Measurements from ENCODE around the gene INPP4A.

DNA sequence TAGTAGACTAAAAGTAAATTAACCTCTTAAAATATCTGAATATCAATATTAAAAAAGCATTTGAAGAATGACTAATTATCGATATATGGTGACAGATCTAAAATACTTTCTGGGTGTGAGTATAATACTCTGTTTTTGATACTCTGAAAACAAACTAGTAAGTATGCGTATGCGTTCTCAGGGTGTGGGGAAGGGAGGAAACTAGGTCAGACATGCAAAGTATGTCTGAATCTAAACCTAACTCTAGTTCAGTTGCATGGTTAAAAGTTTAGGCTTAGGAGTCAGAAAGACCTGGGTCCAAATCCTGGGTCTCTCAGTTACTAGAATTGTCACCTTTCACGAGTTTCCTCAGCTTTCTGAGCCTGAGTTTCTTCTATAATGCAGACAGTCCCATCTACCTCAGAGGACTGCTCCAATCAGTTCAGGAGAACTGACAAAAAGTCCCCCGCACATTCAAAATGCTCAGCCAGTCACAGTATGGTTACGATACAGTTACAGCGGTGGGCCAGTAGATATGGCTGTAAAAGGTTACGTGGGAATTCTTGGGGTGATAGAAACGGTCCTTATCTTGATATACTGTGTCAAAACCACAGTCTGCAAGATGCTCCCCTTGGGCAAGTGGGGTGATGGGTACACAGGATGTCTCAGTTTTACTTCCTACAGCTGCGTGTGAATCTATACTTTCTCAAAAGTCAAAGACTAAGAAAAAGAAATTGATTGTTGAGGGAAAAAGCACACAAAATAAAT lies 192.9 kb downstream of the INPP4A start:
- TF ChIP-seq, protein P1, sequence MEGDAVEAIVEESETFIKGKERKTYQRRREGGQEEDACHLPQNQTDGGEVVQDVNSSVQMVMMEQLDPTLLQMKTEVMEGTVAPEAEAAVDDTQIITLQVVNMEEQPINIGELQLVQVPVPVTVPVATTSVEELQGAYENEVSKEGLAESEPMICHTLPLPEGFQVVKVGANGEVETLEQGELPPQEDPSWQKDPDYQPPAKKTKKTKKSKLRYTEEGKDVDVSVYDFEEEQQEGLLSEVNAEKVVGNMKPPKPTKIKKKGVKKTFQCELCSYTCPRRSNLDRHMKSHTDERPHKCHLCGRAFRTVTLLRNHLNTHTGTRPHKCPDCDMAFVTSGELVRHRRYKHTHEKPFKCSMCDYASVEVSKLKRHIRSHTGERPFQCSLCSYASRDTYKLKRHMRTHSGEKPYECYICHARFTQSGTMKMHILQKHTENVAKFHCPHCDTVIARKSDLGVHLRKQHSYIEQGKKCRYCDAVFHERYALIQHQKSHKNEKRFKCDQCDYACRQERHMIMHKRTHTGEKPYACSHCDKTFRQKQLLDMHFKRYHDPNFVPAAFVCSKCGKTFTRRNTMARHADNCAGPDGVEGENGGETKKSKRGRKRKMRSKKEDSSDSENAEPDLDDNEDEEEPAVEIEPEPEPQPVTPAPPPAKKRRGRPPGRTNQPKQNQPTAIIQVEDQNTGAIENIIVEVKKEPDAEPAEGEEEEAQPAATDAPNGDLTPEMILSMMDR (IDR thresholded peaks at IDR 0.05) = no peak
- no peak for TF ChIP-seq POLR2A (IDR thresholded peaks at IDR 0.05)
